ENCODE results near the gene COG4.
"Not testable (repeated sequence)": the region's sequence is repeated elsewhere in the genome, so short reads cannot be mapped to it uniquely, and the experiment has no call there.

Gene COG4

GRCh38 chr16:70453892-70454221 is 69.5 kb downstream of the COG4 start:
- no peak for DNase-seq

- DNase-seq, result no peak
Measured at GRCh38 chr16:70453117-70453891, 70.0 kb downstream of the COG4 start.

- DNase-seq, result not testable (repeated sequence)
Measured at GRCh38 chr16:70451004-70451340, 72.4 kb downstream of the COG4 start.

- not testable (repeated sequence) for DNase-seq
Measured at GRCh38 chr16:70450142-70451003, 73.0 kb downstream of the COG4 start.

GRCh38 chr16:70448075-70448474 is 75.3 kb downstream of the COG4 start:
- DNase-seq, result no peak

- no peak for DNase-seq
Measured at GRCh38 chr16:70444249-70445063, 78.9 kb downstream of the COG4 start.

GRCh38 chr16:70442344-70442743 is 81.0 kb downstream of the COG4 start:
- no peak for DNase-seq

- DNase-seq, result no peak
Measured at GRCh38 chr16:70441406-70441990, 81.9 kb downstream of the COG4 start.

GRCh38 chr16:70440009-70440692 is 83.2 kb downstream of the COG4 start:
- DNase-seq, result no peak

- no peak for DNase-seq
Measured at GRCh38 chr16:70438969-70439862, 84.1 kb downstream of the COG4 start, which contains the start of gene ST3GAL2. Gene ST3GAL2, minus strand, starts transcription at chr16:70439100. Its CDS starts 40,570 bp downstream, at chr16:70398530.

- no peak for DNase-seq
Measured at GRCh38 chr16:70438585-70438968, 84.8 kb downstream of the COG4 start.

GRCh38 chr16:70437582-70438557 is 85.5 kb downstream of the COG4 start:
- no peak for DNase-seq

GRCh38 chr16:70437017-70437581 is 86.3 kb downstream of the COG4 start:
- no peak for DNase-seq

- no peak for DNase-seq
Measured at GRCh38 chr16:70434484-70435260, 88.7 kb downstream of the COG4 start.

- DNase-seq, result no peak
Measured at GRCh38 chr16:70433458-70434103, 89.8 kb downstream of the COG4 start.

GRCh38 chr16:70432723-70433457 is 90.5 kb downstream of the COG4 start:
- DNase-seq, result no peak

- no peak for DNase-seq
Measured at GRCh38 chr16:70432356-70432722, 91.0 kb downstream of the COG4 start.

All from NCI-H2029 (cell line).